HEK293T (cell line): ENCODE results near the gene CD81.

Source experiments
- BHLHE40 ChIP-seq: fragments of 450-650 bp; IDR thresholded peaks from 2 replicates; pipeline ENCODE4 v1.6.1; 2016; ENCODE audit warnings: mild to moderate bottlenecking, moderate library complexity, borderline replicate concordance
- FOXM1 ChIP-seq: fragments of 450-650 bp; IDR thresholded peaks from 2 replicates; pipeline ENCODE4 v1.6.1; 2017; ENCODE audit warnings: mild to moderate bottlenecking, borderline replicate concordance
- SP1 ChIP-seq: fragments of 450-650 bp; IDR thresholded peaks from 2 replicates; pipeline ENCODE4 v1.6.1; 2017

GRCh38 chr11:2432628-2433071 is 55.5 kb downstream of the CD81 start:
- no peak for TF ChIP-seq SP1
- no peak for TF ChIP-seq FOXM1
- no peak for TF ChIP-seq BHLHE40
